AG09319 (cell line): ENCODE measurements around the gene IL7R.

Experiments
- DNase-seq: peaks from one replicate; pipeline ENCODE4 v3.0.0-alpha.2; 2010; ENCODE audit warnings: low read depth; ENCODE audit errors: extremely low read depth
- TF ChIP-seq, protein P1 (sequence below): IDR thresholded peaks from 2 replicates; pipeline ENCODE4 v1.5.1; 2011; ENCODE audit warnings: low read depth, mild to moderate bottlenecking, inconsistent platforms, low read length, moderate library complexity

The IL7R gene

DNA sequence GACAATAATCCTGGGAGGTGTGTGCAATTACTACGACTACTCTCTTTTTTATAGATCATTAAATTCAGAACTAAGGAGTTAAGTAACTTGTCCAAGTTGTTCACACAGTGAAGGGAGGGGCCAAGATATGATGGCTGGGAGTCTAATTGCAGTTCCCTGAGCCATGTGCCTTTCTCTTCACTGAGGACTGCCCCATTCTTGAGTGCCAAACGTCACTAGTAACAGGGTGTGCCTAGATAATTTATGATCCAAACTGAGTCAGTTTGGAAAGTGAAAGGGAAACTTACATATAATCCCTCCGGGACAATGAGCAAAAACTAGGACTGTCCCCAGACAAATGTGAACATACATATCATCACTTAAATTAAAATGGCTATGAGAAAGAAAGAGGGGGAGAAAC is 20.2 kb downstream of the IL7R start:
- no peak for DNase-seq
- TF ChIP-seq, protein P1, sequence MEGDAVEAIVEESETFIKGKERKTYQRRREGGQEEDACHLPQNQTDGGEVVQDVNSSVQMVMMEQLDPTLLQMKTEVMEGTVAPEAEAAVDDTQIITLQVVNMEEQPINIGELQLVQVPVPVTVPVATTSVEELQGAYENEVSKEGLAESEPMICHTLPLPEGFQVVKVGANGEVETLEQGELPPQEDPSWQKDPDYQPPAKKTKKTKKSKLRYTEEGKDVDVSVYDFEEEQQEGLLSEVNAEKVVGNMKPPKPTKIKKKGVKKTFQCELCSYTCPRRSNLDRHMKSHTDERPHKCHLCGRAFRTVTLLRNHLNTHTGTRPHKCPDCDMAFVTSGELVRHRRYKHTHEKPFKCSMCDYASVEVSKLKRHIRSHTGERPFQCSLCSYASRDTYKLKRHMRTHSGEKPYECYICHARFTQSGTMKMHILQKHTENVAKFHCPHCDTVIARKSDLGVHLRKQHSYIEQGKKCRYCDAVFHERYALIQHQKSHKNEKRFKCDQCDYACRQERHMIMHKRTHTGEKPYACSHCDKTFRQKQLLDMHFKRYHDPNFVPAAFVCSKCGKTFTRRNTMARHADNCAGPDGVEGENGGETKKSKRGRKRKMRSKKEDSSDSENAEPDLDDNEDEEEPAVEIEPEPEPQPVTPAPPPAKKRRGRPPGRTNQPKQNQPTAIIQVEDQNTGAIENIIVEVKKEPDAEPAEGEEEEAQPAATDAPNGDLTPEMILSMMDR, result no peak

DNA sequence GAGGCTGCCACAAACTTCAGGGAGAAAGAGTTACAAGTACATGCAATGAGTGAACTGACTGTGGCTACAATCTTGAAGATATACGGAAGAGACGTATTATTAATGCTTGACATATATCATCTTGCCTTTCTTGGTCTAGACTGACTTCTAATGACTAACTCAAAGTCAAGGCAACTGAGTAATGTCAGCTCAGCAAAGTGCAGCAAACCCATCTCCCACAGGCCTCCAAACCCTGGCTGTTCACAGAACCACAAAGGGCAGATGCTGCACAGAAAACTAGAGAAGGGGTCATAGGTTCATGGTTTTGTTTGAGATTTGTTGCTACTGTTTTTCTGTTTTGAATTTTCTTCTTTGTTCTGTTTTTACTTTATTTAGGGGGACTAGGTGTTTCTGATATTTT is 21.0 kb downstream of the IL7R start:
- DNase-seq, result no peak
- TF ChIP-seq, protein P1, result no peak

DNA sequence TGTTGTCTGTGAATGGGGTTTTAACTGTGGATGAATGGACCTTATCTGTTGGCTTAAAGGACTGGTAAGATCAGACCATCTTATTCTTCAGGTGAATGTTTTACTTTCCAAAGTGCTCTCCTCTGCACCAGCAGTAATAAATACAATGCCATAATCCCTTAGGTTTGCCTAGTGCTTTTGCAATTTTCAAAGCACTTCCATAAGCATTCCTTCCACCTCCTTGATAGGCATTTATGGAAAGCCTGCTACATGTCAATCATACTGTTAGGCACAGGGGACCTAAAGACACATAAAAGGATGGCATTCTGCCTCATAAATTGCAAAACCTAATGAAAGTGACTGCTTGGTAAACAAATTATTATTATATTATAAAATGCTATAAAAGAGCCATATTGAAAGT is 21.4 kb downstream of the IL7R start:
- TF ChIP-seq, protein P1, result no peak
- no peak for DNase-seq

DNA sequence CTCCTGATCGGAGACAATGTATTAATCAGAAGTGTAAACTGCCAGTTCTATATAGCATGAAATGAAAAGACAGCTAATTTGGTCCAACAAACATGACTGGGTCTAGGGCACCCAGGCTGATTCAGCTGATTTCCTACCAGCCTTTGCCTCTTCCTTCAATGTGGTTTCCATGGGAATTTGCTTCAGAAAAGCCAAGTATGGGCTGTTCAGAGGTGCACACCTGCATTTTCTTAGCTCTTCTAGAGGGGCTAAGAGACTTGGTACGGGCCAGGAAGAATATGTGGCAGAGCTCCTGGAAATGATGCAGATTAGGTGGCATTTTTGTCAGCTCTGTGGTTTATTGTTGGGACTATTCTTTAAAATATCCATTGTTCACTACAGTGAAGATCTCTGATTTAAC is 22.4 kb downstream of the IL7R start:
- DNase-seq, result no peak
- TF ChIP-seq, protein P1, result no peak

DNA sequence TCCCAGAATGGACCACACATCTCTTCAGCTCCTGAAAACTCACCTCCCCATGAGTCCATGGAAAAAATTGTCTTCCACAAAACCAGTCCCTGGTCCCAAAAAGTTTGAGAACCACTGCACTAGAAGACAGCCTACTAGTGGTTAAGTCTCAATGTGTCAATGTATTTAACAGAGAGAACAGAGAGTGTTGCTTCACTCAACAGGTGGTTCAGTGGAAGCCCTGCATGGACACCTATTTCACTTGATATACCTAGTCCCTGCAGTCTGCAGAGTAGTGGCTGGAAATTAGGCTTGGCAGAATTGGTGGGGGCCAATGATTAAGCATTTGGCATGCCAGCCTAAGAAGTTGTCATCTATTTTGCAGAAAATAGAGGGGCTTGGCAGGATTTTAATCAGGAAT is 23.0 kb downstream of the IL7R start:
- TF ChIP-seq, protein P1, result no peak
- DNase-seq, result no peak

DNA sequence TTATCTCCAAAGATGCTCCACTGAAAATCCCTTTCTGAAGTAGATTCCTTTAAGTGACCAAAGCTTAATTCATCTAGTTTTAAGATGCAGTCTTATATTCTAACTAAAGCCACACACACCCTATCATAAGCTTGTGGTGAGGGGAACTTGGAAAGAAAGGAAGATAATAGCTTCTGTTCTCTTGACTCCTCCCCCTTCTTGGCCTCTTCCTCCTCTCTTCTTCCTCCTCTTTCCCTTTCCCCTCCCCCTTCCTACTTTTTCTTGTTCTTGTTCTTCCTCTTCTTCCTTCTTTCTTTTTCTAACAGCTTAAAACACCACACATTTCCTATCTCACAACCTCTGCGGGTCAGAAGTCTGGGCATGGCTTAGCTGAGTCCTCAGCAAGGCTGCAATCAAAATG is 23.5 kb downstream of the IL7R start:
- TF ChIP-seq, protein P1, result no peak
- no peak for DNase-seq

DNA sequence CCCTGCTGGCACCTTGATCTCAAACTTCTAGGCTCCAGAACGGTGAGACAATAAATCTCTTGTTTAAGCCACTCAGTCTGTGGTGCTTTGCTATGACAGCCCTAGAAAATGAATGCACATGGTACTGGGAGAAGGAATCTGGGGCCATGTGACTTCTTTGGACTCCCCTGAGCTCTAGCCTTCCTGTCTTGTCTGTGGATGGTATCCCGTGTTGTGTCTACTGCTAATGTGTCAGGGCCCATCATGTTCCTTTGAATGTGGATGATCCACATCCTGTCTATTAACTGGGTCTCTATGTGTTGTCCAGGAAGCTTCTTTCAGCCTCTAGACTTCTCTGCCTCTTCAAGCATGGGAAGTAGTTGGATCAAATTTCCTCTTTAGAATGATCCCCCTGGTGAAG is 25.1 kb downstream of the IL7R start:
- no peak for DNase-seq
- TF ChIP-seq, protein P1, result no peak
